SK-N-SH treated with all-trans-retinoic acid at 6 μM for 48 hours (cell line): ENCODE measurements around the gene KLHDC4.

Experiments used
- ATAC-seq: fragments of 200-7000 bp; cut with Tn5 transposase; 3 replicates; pipeline ENCODE4 v1.9.1; 2020; ENCODE audit warnings: mild to moderate bottlenecking, moderate library complexity
- BACH2 ChIP-seq: fragments of 250-450 bp; sonication (Bioruptor Pico); IDR thresholded peaks from 2 replicates; pipeline ENCODE4 v1.9.0; 2021; ENCODE audit warnings: mild to moderate bottlenecking, borderline replicate concordance
- CREB5 ChIP-seq: fragments of 250-450 bp; sonication (Bioruptor Pico); IDR thresholded peaks from 2 replicates; pipeline ENCODE4 v1.5.1; 2020; ENCODE audit warnings: low read depth, mild to moderate bottlenecking, moderate library complexity
- CSDC2 ChIP-seq: fragments of 250-450 bp; sonication (Bioruptor Pico); IDR thresholded peaks from 2 replicates; pipeline ENCODE4 v1.5.0; 2020; ENCODE audit warnings: mild to moderate bottlenecking, moderate library complexity
- CSRNP3 ChIP-seq: fragments of 250-450 bp; sonication (Bioruptor Pico); IDR thresholded peaks from 2 replicates; pipeline ENCODE4 v1.5.1; 2021; ENCODE audit warnings: mild to moderate bottlenecking, moderate library complexity
- ESRRG ChIP-seq: fragments of 250-450 bp; sonication (Bioruptor Pico); IDR thresholded peaks from 2 replicates; pipeline ENCODE4 v1.6.1; 2021; ENCODE audit warnings: mild to moderate bottlenecking
- GLIS3 ChIP-seq: fragments of 250-450 bp; sonication (Bioruptor Pico); IDR thresholded peaks from 2 replicates; pipeline ENCODE4 v1.5.0; 2020; ENCODE audit warnings: mild to moderate bottlenecking, moderate library complexity
- ISL1 ChIP-seq: fragments of 250-450 bp; sonication (Bioruptor Pico); IDR thresholded peaks from 2 replicates; pipeline ENCODE4 v2.1.2; 2022; ENCODE audit warnings: mild to moderate bottlenecking, moderate library complexity
- POU6F1 ChIP-seq: fragments of 250-450 bp; sonication (Bioruptor Pico); IDR thresholded peaks from 2 replicates; pipeline ENCODE4 v1.8.0; 2021; ENCODE audit warnings: low read depth, mild to moderate bottlenecking, moderate library complexity, borderline replicate concordance
- PPARA ChIP-seq: fragments of 250-450 bp; sonication (Bioruptor Pico); IDR thresholded peaks from 2 replicates; pipeline ENCODE4 v1.5.0; 2020; ENCODE audit warnings: mild to moderate bottlenecking, borderline replicate concordance
- RARB ChIP-seq: fragments of 250-450 bp; sonication (Bioruptor Pico); IDR thresholded peaks from 2 replicates; pipeline ENCODE4 v1.8.0; 2021; ENCODE audit warnings: mild to moderate bottlenecking, moderate library complexity
- SNAI2 ChIP-seq: fragments of 250-450 bp; sonication (Bioruptor Pico); IDR thresholded peaks from 2 replicates; pipeline ENCODE4 v1.5.0; 2020; ENCODE audit warnings: mild to moderate bottlenecking, moderate library complexity
- TCF4 ChIP-seq: fragments of 250-450 bp; sonication (Bioruptor Pico); IDR thresholded peaks from 2 replicates; pipeline ENCODE4 v1.8.0; 2021; ENCODE audit warnings: mild to moderate bottlenecking, moderate library complexity, borderline replicate concordance
- TOX ChIP-seq: fragments of 250-450 bp; sonication (Bioruptor Pico); IDR thresholded peaks from 2 replicates; pipeline ENCODE4 v1.8.0; 2021; ENCODE audit warnings: mild to moderate bottlenecking, moderate library complexity, borderline replicate concordance
- TSHZ2 ChIP-seq: fragments of 250-450 bp; sonication (Bioruptor Pico); IDR thresholded peaks from 2 replicates; pipeline ENCODE4 v1.5.0; 2020; ENCODE audit warnings: mild to moderate bottlenecking, moderate library complexity
- ZC3H10 ChIP-seq: fragments of 250-450 bp; sonication (Bioruptor Pico); IDR thresholded peaks from 2 replicates; pipeline ENCODE4 v1.5.1; 2021; ENCODE audit warnings: mild to moderate bottlenecking, moderate library complexity
- ZFP3 ChIP-seq: fragments of 250-450 bp; sonication (Bioruptor Pico); IDR thresholded peaks from 2 replicates; pipeline ENCODE4 v1.5.0; 2020; ENCODE audit warnings: mild to moderate bottlenecking, moderate library complexity
- ZFP30 ChIP-seq: fragments of 450-650 bp; formaldehyde crosslinking; IDR thresholded peaks from 2 replicates; pipeline ENCODE4 v1.5.0; 2022; ENCODE audit warnings: mild to moderate bottlenecking, moderate library complexity
- ZNF565 ChIP-seq: fragments of 450-650 bp; formaldehyde crosslinking; conservative IDR thresholded peaks from 2 replicates; pipeline ENCODE4 v1.5.0; 2020; ENCODE audit warnings: low read depth, mild to moderate bottlenecking, moderate library complexity
- ZNF70 ChIP-seq: fragments of 450-650 bp; formaldehyde crosslinking; IDR thresholded peaks from 2 replicates; pipeline ENCODE4 v1.5.0; 2020; ENCODE audit warnings: mild to moderate bottlenecking, moderate library complexity
- ZNF8 ChIP-seq: fragments of 450-650 bp; formaldehyde crosslinking; IDR thresholded peaks from 2 replicates; pipeline ENCODE4 v1.5.0; 2020; ENCODE audit warnings: mild to moderate bottlenecking, moderate library complexity

KLHDC4 gene

GRCh38 chr16:87661561-87661960 is 104.2 kb downstream of the KLHDC4 start:
- TF ChIP-seq POU6F1 (no peak), ZFP30 (no peak), PPARA (CRISPR knock-in tag) (no peak), TSHZ2 (CRISPR knock-in tag) (no peak), ISL1 (CRISPR knock-in tag) (no peak), ZC3H10 (CRISPR knock-in tag) (no peak), TOX (no peak), SNAI2 (no peak), CREB5 (no peak), BACH2 (CRISPR knock-in tag) (no peak), ZNF565 (CRISPR knock-in tag) (no peak), TCF4 (no peak), ZNF8 (no peak), ESRRG (CRISPR knock-in tag) (no peak), ZFP3 (CRISPR knock-in tag) (no peak)

GRCh38 chr16:87658564-87659225 is 107.1 kb downstream of the KLHDC4 start:
- TF ChIP-seq RARB (CRISPR knock-in tag) (no peak), CSDC2 (CRISPR knock-in tag) (no peak), ZFP30 (no peak), ZNF565 (CRISPR knock-in tag) (no peak), PPARA (CRISPR knock-in tag) (no peak), SNAI2 (no peak), ZNF70 (CRISPR knock-in tag) (no peak), CREB5 (no peak), GLIS3 (no peak), CSRNP3 (no peak), ISL1 (CRISPR knock-in tag) (no peak)
- no peak for ATAC-seq

More at GRCh38 chr16:87661561-87661960, 104.2 kb downstream of the KLHDC4 start:
- no peak; the same call in 2 of the 3 replicates for ATAC-seq
